Astrocyte (in vitro differentiated cells and primary cell): ENCODE results near the gene CH25H.

Source experiments
- CTCF ChIP-seq: IDR thresholded peaks from 2 replicates; pipeline ENCODE4 v1.5.1; 2011; ENCODE audit warnings: low read depth, mild to moderate bottlenecking, inconsistent platforms, low read length, moderate library complexity; ENCODE audit not compliant: insufficient read depth
- EZH2 ChIP-seq: IDR thresholded peaks from 2 replicates; pipeline ENCODE4 v1.6.1; 2012; ENCODE audit warnings: mild to moderate bottlenecking, low read length, inconsistent platforms; ENCODE audit not compliant: insufficient read depth

- TF ChIP-seq CTCF (no peak), EZH2 (no peak)
Observed at GRCh38 chr10:89215511-89215910, 8.4 kb upstream of the CH25H start.
